DOHH2 (cell line): ENCODE results near the gene PARP3.

ENCODE experiments used
- H3F3A ChIP-seq: fragments of 200-600 bp; sonication (generic), shearing (Covaris generic); 2 replicates; pipeline ENCODE4 v1.6.0; 2016; ENCODE audit warnings: antibody characterized with exemption, mild to moderate bottlenecking; ENCODE audit not compliant: control insufficient read depth, insufficient read depth
- H3K27ac ChIP-seq: fragments of 200-600 bp; sonication (generic); 2 replicates; pipeline ENCODE4 v1.5.1; 2014; ENCODE audit warnings: low read depth, mild to moderate bottlenecking, low read length, moderate library complexity
- H3K27me3 ChIP-seq: fragments of 200-600 bp; sonication (generic); 2 replicates; pipeline ENCODE4 v1.6.1; 2014; ENCODE audit warnings: mild to moderate bottlenecking, low read length, mixed read lengths; ENCODE audit not compliant: control insufficient read depth
- H3K36me3 ChIP-seq: fragments of 200-600 bp; sonication (generic); 2 replicates; pipeline ENCODE4 v1.6.1; 2014; ENCODE audit warnings: mild to moderate bottlenecking, low read length, moderate library complexity, mixed read lengths; ENCODE audit not compliant: control insufficient read depth
- H3K4me1 ChIP-seq: fragments of 200-600 bp; sonication (generic); 2 replicates; pipeline ENCODE4 v1.6.1; 2014; ENCODE audit warnings: mild to moderate bottlenecking, low read length, mixed read lengths; ENCODE audit not compliant: control insufficient read depth
- H3K4me2 ChIP-seq: fragments of 200-600 bp; sonication (generic); 2 replicates; pipeline ENCODE4 v1.6.0; 2014; ENCODE audit warnings: mild to moderate bottlenecking, low read length, moderate library complexity
- H3K4me3 ChIP-seq: fragments of 200-600 bp; sonication (generic); 2 replicates; pipeline ENCODE4 v1.5.1; 2014; ENCODE audit warnings: mild to moderate bottlenecking, low read length, mixed read lengths
- H3K79me2 ChIP-seq: fragments of 200-600 bp; sonication (generic); 2 replicates; pipeline ENCODE4 v1.6.1; 2014; ENCODE audit warnings: mild to moderate bottlenecking, low read length, mixed read lengths; ENCODE audit not compliant: control insufficient read depth
- H3K9me2 ChIP-seq: fragments of 200-600 bp; sonication (generic); replicated peaks from 2 replicates; pipeline ENCODE4 v1.6.1; 2014; ENCODE audit warnings: mild to moderate bottlenecking, low read length, mixed read lengths; ENCODE audit not compliant: control insufficient read depth
- H3K9me3 ChIP-seq: fragments of 200-600 bp; sonication (generic); 2 replicates; pipeline ENCODE4 v1.6.1; 2014; ENCODE audit warnings: antibody characterized with exemption, low read length, mixed read lengths; ENCODE audit not compliant: control insufficient read depth, insufficient read depth
- H4K20me1 ChIP-seq: fragments of 200-600 bp; sonication (generic); 2 replicates; pipeline ENCODE4 v1.6.0; 2014; ENCODE audit warnings: low read depth, mild to moderate bottlenecking, antibody characterized with exemption, low read length, moderate library complexity; ENCODE audit not compliant: control insufficient read depth, insufficient read depth
- EZH2phosphoT487 ChIP-seq: fragments of 200-600 bp; sonication (generic); IDR thresholded peaks from 2 replicates; pipeline ENCODE4 v1.6.1; 2017; ENCODE audit warnings: borderline replicate concordance, mild to moderate bottlenecking, antibody characterized with exemption, low read length, moderate library complexity, mixed read lengths
- TF ChIP-seq, protein P1 (sequence below): fragments of 200-600 bp; sonication (generic); IDR thresholded peaks from one replicate; pipeline ENCODE4 v1.5.1; 2014; ENCODE audit warnings: antibody characterized with exemption, mild to moderate bottlenecking, low read depth, low read length; ENCODE audit not compliant: poor library complexity, severe bottlenecking

Gene PARP3

DNA sequence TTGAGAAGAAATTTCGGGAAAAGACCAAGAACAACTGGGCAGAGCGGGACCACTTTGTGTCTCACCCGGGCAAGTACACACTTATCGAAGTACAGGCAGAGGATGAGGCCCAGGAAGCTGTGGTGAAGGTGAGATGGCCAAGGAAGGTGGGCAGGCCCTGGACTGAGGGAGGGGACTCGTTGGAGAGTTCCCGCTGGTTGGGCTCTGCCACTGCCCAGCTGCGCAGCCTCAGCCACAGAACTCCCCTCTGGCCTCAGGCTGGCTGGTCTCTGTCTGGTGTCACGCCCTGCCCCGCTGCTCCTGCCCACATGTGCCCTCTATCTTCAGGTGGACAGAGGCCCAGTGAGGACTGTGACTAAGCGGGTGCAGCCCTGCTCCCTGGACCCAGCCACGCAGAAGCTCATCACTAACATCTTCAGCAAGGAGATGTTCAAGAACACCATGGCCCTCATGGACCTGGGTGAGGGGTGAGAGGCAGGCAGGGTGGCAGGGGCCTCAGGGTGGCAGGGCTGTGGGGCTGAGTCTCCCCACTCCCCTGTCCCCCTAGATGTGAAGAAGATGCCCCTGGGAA lies 2.4 kb downstream of the PARP3 start:
- Histone ChIP-seq H3K79me2 (peaks cover 24% of the 10 kb centered on the region), H3K9me3 (no peaks in the 10 kb centered on the region), H3K4me3 (no peak overlapping the region), H3K36me3 (peaks cover 9% of the 10 kb centered on the region), H3K27ac (no peak overlapping the region), H4K20me1 (no peaks in the 10 kb centered on the region), H3K4me1 (peaks cover 25% of the 10 kb centered on the region), H3K27me3 (no peaks in the 10 kb centered on the region), H3K4me2 (no peak overlapping the region), H3K9me2 (no peaks in the 10 kb centered on the region), H3F3A (no peaks in the 10 kb centered on the region)
- TF ChIP-seq, protein P1, sequence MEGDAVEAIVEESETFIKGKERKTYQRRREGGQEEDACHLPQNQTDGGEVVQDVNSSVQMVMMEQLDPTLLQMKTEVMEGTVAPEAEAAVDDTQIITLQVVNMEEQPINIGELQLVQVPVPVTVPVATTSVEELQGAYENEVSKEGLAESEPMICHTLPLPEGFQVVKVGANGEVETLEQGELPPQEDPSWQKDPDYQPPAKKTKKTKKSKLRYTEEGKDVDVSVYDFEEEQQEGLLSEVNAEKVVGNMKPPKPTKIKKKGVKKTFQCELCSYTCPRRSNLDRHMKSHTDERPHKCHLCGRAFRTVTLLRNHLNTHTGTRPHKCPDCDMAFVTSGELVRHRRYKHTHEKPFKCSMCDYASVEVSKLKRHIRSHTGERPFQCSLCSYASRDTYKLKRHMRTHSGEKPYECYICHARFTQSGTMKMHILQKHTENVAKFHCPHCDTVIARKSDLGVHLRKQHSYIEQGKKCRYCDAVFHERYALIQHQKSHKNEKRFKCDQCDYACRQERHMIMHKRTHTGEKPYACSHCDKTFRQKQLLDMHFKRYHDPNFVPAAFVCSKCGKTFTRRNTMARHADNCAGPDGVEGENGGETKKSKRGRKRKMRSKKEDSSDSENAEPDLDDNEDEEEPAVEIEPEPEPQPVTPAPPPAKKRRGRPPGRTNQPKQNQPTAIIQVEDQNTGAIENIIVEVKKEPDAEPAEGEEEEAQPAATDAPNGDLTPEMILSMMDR = no peak
- no peak for TF ChIP-seq EZH2phosphoT487

DNA sequence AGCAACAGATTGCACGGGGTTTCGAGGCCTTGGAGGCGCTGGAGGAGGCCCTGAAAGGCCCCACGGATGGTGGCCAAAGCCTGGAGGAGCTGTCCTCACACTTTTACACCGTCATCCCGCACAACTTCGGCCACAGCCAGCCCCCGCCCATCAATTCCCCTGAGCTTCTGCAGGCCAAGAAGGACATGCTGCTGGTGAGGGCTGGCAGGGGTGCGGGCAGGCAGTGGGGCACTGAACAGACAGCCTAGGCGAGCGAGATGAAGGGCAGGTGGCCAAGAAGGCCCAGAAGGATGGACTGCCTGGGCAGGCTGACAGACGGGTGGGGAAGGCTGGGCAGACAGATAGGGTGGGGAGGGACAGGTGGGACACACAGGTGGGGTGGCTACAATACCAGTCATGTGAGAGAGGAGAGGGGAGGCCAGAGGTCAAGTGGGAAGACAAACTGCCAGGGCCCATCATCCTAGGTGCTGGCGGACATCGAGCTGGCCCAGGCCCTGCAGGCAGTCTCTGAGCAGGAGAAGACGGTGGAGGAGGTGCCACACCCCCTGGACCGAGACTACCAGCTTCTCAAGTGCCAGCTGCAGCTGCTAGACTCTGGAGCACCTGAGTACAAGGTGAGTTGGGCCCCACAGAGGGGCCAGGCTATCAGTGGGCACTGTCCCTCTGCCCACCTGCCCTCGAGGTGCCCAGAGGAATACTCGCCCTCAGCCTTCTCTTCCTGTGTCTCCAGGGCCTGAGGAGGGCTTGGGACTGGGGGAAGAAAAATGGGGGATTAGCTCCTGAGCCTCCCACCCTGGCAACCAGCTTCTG lies 3.1 kb downstream of the PARP3 start:
- no peak for TF ChIP-seq EZH2phosphoT487
- TF ChIP-seq, protein P1 = no peak
- H3F3A ChIP-seq = no peaks in the 10 kb centered on the region
- peaks cover 18% of the 10 kb centered on the region for H3K4me1 ChIP-seq
- H3K27me3 ChIP-seq = no peaks in the 10 kb centered on the region
- H3K36me3 ChIP-seq = peaks cover 2% of the 10 kb centered on the region
- H3K4me2 ChIP-seq = no peak overlapping the region
- peaks cover 17% of the 10 kb centered on the region for H3K79me2 ChIP-seq
- no peak overlapping the region for H3K4me3 ChIP-seq
- H3K27ac ChIP-seq = no peak overlapping the region
- no peaks in the 10 kb centered on the region for H3K9me3 ChIP-seq
- no peaks in the 10 kb centered on the region for H3K9me2 ChIP-seq
- H4K20me1 ChIP-seq = no peaks in the 10 kb centered on the region

DNA sequence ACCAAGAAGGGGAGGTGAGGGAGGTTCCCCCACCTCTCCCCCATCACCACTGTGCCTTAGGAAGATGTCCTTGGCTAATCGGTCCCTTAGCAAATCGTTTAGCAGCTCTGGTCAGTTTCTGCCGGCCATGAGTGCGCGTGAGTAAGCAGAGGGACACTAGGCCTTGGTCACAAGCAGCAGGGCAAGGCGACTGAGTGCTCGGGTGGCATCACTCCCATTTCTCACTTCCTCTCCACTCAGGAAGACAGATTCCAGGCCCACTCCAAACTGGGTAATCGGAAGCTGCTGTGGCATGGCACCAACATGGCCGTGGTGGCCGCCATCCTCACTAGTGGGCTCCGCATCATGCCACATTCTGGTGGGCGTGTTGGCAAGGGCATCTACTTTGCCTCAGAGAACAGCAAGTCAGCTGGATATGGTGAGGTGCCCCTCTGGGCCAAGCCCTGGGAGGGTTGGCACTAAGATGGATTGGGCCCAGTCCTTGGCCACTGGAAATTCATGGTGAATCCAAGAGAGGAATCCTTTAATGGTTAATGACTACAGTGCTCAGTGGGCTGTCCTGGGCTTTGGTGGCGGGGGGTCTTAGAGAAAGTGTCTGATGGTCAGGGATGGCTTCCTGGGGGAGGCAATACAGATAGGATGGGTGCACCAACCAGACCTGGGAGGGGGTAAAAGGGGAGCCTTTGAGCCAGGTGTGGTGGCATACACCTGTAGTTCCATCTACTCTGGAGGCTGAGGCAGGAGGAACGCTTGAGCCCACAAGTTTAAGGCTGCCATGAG lies 4.0 kb downstream of the PARP3 start:
- peaks cover 9% of the 10 kb centered on the region for H3K79me2 ChIP-seq

More for the DNA sequence above, 4.0 kb downstream of the PARP3 start:
- H3K36me3 ChIP-seq = no peaks in the 10 kb centered on the region; the same call in 1 of the 2 replicates
- no peaks in the 10 kb centered on the region for H4K20me1 ChIP-seq
- peaks cover 11% of the 10 kb centered on the region for H3K4me1 ChIP-seq
- H3K9me3 ChIP-seq = no peaks in the 10 kb centered on the region
- no peaks in the 10 kb centered on the region for H3F3A ChIP-seq
- no peak for TF ChIP-seq EZH2phosphoT487
- TF ChIP-seq, protein P1 = no peak
- H3K4me2 ChIP-seq = no peak overlapping the region
- H3K27ac ChIP-seq = no peak overlapping the region
- no peak overlapping the region for H3K4me3 ChIP-seq
- no peaks in the 10 kb centered on the region for H3K27me3 ChIP-seq
- no peaks in the 10 kb centered on the region for H3K9me2 ChIP-seq
